ENCODE data around the gene TMEM131.
"Not testable (repeated sequence)": the region's sequence is repeated elsewhere in the genome, so short reads cannot be mapped to it uniquely, and the experiment has no call there.

Gene TMEM131

DNA sequence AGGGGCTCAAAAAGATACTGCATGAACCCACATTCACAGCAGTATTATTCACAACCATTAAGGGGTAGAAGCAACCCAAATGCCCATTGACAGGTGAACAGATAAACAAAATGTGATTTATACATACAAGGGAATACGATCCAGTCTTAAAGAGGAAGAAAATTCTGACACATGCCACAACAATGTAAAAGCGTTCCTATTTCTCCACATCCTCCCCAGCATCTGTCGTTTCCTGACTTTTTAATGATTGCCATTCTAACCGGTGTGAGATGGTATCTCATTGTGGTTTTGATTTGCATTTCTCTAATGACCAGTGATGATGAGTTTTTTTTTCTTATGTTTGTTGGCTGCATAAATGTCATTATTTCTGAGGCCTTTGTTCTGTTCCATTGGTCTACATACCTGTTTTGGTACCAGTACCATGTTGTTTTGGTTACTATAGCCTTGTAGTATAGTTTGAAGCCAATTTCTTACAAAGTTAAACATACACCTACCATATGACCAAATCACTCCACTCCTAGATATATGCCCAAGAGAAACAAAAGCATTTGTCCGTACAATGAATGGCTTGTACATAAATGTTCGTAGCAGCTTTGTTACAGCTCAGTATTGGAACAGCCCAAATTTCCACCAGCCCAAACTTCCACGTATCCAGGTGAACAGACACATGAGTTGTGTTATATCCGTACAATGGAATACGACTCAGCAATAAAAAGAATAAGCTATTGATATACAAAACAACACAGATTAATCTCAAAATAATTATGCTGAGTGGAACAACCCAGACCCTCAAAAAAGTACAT, 85.1 kb downstream of the TMEM131 start:
- DNase-seq = no peak

- no peak for DNase-seq
Measured at GRCh38 chr2:97908208-97908676, 87.5 kb downstream of the TMEM131 start.

DNA sequence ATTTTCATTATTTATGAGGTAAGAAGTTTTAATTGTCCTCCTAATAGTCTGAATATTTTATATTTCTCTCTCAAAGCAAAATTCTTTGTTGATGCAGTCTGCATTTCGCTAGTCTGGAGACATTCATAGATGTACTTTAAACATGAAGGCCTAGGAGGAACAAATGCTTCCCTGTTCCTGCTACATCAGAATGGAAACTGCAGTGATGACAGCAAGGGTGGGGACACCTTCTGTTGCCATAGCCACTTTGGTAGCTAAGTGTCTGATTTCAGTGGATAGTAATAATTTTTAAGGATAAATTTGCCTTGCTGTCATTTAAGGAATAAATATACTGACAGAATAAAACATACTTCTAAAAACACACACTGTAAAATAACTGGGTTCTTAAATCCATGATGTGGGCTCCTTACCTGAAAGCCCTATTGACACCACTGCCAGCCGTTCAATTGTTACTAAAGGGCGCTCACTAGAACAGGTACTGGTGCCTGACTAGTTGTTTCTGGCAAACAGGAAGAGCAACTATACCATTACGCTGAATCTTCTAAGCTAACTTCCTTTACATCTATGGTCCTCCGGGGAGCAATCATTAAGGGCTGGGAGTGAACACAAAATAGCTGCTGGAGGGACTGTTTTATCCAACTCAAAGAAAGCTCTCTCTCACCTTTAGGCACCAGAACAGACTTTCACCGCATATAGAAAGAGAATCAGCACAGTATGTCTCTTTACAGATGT, 88.2 kb downstream of the TMEM131 start:
- DNase-seq = no peak

DNA sequence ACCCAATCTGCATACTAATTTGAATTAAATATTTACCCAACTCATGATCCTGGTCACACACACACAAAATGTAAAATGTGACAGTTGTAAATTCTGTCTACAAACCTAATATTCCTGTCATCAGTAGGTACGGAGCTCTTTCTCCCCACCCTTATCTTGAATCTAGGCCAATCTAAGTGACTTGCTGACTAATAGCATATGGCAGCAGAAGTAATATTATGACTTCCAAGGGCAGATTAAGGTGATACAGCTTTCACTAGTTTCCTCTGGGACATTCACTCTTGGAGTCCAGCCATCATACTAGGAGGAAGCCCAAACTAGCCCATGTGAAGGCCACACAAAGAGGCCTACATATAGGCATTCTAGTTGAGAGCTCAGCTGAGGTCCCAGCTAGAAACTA, 89.4 kb downstream of the TMEM131 start:
- no peak for DNase-seq

GRCh38 chr2:97905294-97905693, 90.5 kb downstream of the TMEM131 start:
- no peak for DNase-seq

GRCh38 chr2:97901862-97902261, 93.9 kb downstream of the TMEM131 start:
- DNase-seq = no peak

DNA sequence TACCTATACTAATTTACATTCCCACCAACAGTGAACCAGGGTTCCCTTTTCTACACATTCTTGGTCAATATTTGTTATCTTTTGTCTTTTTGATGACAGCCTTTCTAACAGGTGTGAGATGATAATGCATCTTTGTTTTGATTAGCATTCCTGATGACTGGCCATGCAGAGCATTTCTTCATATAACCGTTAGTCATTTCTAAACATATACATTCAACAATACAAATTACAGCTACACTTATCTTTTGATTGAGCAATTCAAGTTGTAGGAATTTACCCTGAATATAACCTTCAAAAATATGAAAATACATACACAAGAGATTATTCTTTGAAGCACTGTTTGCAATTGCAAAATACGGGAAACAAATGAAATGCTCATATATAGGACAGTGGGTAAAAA, 94.9 kb downstream of the TMEM131 start:
- no peak for DNase-seq

DNA sequence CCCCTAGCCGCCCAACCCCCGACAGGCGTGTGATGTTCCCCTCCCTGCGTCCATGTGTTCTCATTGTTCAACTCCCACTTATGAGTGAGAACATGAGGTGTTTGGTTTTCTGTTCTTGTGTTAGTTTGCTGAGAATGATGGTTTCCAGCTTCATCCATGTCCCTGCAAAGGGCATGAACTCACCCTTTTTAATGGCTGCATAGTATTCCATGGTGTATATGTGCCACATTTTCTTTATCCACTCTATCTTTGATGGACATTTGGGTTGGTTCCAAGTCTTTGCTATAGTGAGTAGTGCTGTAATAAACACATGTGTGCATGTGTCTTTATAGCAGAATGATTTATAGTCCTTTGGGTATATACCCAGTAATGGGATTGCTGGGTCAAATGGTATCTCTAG, 102.7 kb downstream of the TMEM131 start:
- DNase-seq = not testable (repeated sequence)

DNA sequence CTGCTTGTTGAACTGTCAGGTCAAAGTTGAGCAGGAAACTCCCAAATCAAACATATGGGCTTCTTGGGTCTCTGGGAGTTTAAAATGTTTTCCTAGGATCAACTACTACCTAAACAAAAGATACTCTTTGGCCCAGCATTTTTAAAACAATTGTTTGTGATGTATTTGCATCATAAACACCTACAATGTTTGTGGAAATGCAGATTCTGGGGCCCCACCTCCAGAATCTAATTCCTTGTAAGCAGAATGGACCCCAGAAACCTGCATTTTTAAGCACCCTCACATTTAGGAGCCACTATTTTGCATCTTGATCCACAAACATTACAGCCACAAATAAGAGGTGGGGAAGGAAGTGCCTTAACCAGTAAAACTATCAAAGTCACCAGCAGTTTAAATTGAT, 104.1 kb downstream of the TMEM131 start:
- DNase-seq = no peak

GRCh38 chr2:97889156-97889555, 106.6 kb downstream of the TMEM131 start:
- DNase-seq = no peak

- DNase-seq = no peak
Measured at GRCh38 chr2:97885841-97886240, 109.9 kb downstream of the TMEM131 start.

DNA sequence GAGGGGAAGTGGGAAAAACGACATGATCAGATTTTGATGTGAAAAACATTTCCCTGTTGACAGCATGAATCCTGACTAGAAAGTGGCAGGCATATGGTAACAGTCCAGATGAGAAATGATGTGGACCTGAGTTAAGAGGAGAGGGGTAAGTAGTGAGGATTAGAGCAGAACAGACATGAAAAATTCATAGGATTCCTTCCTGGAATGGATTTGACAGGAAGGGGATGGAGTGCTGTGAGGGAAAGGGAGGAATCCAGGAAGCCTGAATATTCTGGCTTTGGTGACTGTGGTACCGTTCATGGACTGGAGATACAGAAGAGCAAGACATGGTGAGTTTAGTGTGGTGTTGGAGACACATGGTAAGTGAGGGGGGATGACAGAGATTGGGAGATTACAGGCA, 115.4 kb downstream of the TMEM131 start:
- DNase-seq = no peak

DNA sequence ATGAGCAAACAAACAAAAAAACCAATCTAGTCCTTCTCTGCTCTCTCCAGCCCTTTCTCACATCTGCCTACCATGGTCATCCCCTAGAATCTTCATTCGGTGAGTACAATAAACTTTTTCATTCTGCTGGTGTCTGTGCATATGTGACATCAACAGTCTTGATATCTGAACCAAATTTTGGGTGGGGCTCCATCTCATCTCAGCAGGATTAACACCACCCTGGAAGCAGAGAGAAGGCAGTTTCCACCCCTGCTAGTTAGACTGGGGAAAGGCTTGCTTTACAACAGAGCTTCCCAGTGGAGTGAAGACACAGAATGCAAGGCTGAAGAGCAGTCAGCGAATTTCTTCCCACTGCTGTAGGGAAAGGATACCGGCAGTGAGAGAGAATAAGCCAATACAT, 116.9 kb downstream of the TMEM131 start:
- no peak for DNase-seq

GRCh38 chr2:97878317-97878716, 117.4 kb downstream of the TMEM131 start:
- not testable (repeated sequence) for DNase-seq

GRCh38 chr2:97871096-97871780, 124.5 kb downstream of the TMEM131 start:
- no peak for DNase-seq

GRCh38 chr2:97870396-97870843, 125.3 kb downstream of the TMEM131 start:
- no peak for DNase-seq

GRCh38 chr2:97869722-97870346, 125.9 kb downstream of the TMEM131 start:
- DNase-seq = no peak

DNA sequence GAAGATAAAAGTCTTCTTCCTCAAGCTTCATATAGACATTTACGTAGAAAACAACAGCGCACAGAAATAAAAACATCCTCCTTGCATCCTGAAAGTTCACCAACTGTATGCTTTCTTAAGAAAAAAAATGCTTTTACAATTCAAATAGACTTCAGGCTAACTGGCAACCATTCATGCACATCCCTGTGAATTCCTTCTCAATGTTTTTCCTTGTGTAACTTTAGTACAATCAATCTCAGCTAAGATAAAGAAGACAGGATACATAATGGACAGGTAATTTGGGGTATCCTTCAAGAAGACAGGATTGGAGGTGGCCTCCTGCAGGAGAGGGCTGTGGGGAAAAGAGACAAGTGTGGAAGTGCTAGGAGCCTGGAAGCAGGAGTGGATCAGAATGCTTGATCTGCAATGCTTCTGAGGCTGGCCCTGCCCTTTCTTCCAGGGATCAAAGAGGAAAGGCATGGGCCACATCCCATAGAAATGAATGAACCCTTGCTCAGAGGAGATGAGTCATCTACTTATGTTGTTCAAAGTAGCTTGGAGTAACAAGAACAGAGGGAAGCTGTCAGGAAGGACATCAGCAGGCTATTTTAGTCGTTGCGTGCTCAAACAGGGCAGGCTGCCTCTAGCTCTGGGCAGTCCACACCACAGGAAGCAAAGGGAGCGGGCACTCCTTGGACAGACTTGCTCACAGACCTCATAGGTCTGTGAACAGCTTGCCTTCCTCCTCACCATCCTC, 126.6 kb downstream of the TMEM131 start:
- no peak for DNase-seq

DNA sequence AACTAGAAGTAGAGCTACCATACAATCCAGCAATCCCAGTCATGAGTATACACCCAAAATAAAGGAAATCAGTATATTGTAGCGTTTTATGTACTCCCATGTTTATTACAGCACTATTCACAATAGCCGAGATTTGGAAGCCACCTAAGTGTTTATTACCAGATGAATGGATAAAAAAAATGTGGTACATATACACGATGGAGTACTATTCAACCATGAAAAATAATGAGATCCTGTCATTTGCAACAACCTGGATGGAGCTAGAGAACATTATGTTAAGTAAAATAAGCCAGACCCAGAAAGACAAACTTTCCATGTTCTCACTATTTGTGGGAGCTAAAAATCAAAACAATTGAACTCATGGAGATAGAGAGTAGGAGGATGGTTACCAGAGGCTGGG, 131.9 kb downstream of the TMEM131 start:
- DNase-seq = no peak

DNA sequence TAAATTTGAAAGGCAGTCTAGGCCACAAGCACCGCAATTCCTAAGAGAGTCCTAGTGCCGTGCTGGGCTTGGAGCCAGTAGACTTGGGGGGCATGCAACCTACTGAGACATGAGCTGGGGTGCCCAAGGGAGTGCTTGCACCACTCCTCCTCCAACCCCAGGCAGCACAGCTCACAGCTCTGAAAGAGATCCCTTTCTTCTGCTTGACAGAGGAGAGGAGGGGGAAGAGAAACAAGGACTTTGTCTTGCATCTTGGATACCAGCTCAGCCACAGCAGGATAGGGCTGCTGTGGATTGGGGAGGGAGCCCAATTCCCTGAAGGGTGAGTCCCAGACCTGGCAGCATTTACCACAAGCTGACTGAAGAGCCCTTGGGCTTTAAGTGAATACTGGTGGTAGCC, 134.6 kb downstream of the TMEM131 start:
- DNase-seq = no peak

GRCh38 chr2:97858442-97858841, 137.3 kb downstream of the TMEM131 start:
- DNase-seq = no peak

DNA sequence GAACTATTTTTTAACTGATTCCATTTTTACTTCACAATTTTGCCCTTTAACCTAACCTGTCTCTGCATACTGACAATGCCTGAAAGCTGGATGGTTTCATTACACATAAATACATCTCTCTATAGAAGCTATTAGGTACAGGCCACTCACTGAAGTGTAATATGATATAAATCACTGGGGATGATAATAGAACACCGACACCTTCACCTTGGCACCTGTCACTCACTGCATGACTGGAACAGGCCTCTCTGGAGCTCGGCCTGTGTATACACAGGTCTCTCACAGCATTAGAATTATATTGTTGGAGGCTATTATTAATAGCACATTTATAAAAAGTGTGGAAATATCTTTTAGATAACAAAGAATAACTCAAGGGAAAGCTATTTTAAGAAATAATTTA, 138.2 kb downstream of the TMEM131 start:
- DNase-seq = no peak

Data from NCI-H2081 treated with DMSO at 0.1 percent for 48 hours (cell line).